ENCODE results near the gene PLEKHG1.
A peak's percentile ranks its signal among the peaks of the same experiment; 100 is the strongest.

The PLEKHG1 gene

GRCh38 chr6:150598858-150599198 is 857 bp upstream of the PLEKHG1 start:
- TF ChIP-seq, protein P1, sequence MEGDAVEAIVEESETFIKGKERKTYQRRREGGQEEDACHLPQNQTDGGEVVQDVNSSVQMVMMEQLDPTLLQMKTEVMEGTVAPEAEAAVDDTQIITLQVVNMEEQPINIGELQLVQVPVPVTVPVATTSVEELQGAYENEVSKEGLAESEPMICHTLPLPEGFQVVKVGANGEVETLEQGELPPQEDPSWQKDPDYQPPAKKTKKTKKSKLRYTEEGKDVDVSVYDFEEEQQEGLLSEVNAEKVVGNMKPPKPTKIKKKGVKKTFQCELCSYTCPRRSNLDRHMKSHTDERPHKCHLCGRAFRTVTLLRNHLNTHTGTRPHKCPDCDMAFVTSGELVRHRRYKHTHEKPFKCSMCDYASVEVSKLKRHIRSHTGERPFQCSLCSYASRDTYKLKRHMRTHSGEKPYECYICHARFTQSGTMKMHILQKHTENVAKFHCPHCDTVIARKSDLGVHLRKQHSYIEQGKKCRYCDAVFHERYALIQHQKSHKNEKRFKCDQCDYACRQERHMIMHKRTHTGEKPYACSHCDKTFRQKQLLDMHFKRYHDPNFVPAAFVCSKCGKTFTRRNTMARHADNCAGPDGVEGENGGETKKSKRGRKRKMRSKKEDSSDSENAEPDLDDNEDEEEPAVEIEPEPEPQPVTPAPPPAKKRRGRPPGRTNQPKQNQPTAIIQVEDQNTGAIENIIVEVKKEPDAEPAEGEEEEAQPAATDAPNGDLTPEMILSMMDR (conservative IDR thresholded peaks at IDR 0.05; ENCODE audit: low read depth, low read length) = no peak
- DNase-seq (ENCODE audit: low read depth) = no peak
- no peak overlapping the region for H3K4me3 ChIP-seq (ENCODE audit: low read depth, low read length)

DNA sequence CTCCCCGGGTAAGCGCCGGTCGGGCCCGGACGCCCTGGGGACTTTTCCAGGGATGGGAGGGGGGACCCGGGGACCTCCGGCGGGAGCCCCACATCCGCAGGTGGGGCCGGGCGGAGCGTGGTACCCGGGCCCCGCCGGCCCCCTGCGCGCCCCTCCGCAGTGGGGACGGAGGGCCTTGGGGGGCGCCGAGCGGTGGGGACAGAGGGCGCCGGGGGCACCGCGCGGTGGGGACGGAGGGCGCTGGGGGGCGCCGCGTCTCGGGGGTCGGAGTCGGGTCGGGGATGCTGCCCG is 270 bp downstream of the PLEKHG1 start:
- TF ChIP-seq, protein P1 (conservative IDR thresholded peaks at IDR 0.05; ENCODE audit: low read depth, low read length) = no peak
- H3K4me3 ChIP-seq (ENCODE audit: low read depth, low read length) = peak overlapping the region; percentile 53
- DNase-seq (ENCODE audit: low read depth) = no peak

- TF ChIP-seq, protein P1 (conservative IDR thresholded peaks at IDR 0.05; ENCODE audit: low read depth, low read length) = peak; percentile 50
- H3K4me3 ChIP-seq (ENCODE audit: low read depth, low read length) = peak overlapping the region; percentile 53
- DNase-seq (ENCODE audit: low read depth) = peak; percentile 62
Observed at GRCh38 chr6:150600301-150601017, 774 bp downstream of the PLEKHG1 start.

DNA sequence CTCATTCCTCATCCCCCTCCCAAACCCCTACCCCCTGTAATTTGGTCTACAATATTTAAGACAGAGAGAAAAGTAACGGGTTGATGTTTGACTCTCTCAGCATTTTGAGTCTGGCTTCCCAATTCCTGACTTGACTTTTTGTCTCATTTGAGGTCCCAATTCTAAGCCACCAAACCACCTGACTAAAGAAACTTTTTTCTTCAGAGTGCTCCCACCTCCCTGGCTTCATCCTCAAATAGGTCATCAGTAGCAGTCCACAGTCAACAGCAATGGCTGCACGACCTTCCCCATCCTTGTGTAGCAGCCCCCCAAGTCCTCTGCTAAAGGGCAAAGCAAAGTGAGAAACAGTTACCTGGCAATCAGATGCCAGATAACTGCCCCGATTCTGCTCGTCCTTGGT is 1.8 kb downstream of the PLEKHG1 start:
- DNase-seq (ENCODE audit: low read depth) = no peak
- no peak overlapping the region for H3K4me3 ChIP-seq (ENCODE audit: low read depth, low read length)
- TF ChIP-seq, protein P1 (conservative IDR thresholded peaks at IDR 0.05; ENCODE audit: low read depth, low read length) = no peak

GRCh38 chr6:150603176-150603575 is 3.5 kb downstream of the PLEKHG1 start:
- TF ChIP-seq, protein P1 (conservative IDR thresholded peaks at IDR 0.05; ENCODE audit: low read depth, low read length) = no peak
- DNase-seq (ENCODE audit: low read depth) = no peak
- H3K4me3 ChIP-seq (ENCODE audit: low read depth, low read length) = no peak overlapping the region

- TF ChIP-seq, protein P1 (conservative IDR thresholded peaks at IDR 0.05; ENCODE audit: low read depth, low read length) = no peak
- no peak for DNase-seq (ENCODE audit: low read depth)
- H3K4me3 ChIP-seq (ENCODE audit: low read depth, low read length) = no peak overlapping the region
Observed at GRCh38 chr6:150604467-150604866, 4.8 kb downstream of the PLEKHG1 start.

DNA sequence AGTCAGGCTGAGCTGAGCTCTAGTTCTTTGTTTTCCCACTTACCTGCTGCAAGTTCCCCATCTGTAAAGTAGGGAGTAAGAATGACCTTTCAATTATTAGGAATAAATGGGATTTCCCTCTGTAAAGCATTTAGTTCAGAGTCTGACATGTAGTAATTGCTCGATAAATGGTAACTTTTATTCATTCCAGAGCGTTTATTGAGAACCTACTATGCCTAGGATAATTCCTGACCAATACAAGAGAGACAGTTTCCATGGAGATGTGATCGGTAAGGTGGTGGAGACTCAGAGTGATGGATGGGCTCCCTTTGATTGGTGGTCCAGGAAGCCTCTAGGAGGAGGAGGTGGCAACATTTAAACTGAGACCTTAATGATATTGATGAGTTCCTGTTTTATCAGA is 5.6 kb downstream of the PLEKHG1 start:
- H3K4me3 ChIP-seq (ENCODE audit: low read depth, low read length) = no peak overlapping the region
- TF ChIP-seq, protein P1 (conservative IDR thresholded peaks at IDR 0.05; ENCODE audit: low read depth, low read length) = no peak
- DNase-seq (ENCODE audit: low read depth) = no peak

Data from choroid plexus epithelial cell (primary cell).